Stimulated activated CD8-positive, alpha-beta memory T cell treated with anti-CD3 and anti-CD28 coated beads, Interleukin-4, amount 100 ng/mL, for 4 hours (primary cell): ENCODE measurements around the gene CRLF1.
A peak's percentile ranks its signal among the peaks of the same experiment; 100 is the strongest.
"Not testable (repeated sequence)": the region's sequence is repeated elsewhere in the genome, so short reads cannot be mapped to it uniquely, and the experiment has no call there.

Experiments
- DNase-seq, 2 donors: peaks; one replicate each; pipeline ENCODE4 v3.0.0-alpha.2; 2020; ENCODE audit warnings: low read depth in 2 of 2, low spot score in 1 of 2

Gene CRLF1

GRCh38 chr19:18609717-18610051, 3.1 kb upstream of the CRLF1 start:
- DNase-seq = no peak

- DNase-seq = no peak
These were observed 2.5 kb upstream of the CRLF1 start for GRCh38 chr19:18608805-18609716.

DNA sequence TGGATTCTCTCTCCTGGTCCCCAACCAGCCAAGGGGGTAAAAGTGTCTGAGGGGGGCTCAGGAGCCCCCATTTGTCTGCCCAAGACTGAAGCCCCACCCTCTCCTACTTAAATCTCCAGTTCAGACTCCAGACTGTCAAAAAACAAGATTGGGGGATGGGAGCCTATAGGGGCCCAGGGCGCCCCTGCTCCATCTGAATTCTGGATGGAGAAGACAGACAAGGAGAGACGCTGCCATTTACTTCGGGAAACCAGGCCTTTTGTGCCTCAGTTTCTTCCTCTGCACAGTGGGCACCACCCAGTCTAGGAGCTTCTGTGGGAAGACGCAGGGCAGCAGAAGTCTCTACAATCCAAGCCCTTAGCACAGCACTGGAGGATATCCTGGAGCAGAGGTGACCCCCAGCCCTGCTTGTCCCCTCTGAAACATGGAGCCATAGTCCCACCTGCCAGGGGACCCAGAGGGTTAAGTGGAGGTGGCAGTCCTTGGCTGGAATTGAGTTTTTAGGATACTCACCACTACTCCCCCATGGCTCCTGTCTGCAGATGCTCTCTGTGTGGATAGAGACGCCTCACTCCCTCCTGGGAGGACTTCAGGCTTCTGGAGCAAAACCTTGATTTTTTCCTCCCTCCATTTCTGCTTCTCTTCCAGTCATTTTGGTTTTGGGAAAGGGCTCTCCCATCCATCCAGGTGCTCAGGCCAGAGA, 1.7 kb upstream of the CRLF1 start:
- no peak for DNase-seq

GRCh38 chr19:18607226-18608101, 865 bp upstream of the CRLF1 start:
- DNase-seq = no peak

DNA sequence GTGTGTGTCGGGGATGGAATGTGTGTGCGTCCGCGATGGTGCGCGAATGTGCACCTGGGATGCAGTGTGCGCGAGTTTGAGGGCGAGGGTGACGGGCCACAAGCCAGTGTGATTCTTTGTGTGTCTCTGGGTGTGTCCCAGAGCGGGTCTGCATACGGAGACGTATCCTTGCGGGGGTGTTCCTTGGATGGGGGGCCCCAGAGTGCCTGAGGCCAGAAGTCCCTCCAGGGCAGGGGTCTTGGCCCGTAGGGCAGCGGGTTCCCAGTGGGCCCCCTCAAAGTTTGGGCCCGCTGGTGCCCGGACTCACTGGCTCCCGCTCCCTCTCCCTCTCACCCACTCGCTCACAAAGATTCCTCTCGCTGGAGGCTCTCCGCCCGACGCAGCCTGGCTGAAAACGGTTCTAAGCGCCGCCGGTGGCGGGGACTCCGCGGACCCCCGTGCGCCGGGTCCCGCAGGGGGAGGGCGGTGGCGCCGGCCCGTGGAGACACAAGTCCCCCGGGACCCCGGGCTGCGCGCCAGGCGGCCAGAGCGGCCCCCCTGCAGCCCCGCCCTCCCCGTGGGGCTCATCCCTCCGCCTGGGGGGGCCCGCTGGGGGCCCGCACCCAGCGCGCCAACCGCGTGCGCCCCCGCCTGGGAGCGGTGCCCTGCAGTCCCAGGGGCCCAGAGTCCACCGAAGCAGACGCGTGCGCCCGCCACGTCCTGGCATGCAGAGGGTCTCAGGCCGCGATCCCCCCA, 886 bp downstream of the CRLF1 start:
- no peak for DNase-seq

DNA sequence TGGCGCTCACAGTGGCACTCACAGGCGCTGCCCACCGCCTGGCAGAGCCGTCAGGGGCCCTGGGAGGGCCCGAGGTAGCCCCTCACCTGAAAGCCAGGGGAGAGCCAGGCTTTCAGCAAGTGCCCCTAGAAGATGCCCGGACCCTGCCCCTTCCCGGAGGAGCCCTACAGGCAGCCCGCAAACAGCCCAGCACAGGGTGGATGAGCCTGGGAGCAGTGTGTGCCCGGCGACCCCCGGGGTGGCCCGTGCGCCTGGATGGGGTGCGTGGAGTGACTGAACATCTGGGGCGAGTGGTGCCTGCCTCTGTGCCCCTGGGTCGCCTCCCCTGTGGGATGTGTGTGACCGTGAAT, 1.4 kb downstream of the CRLF1 start:
- DNase-seq = no peak

DNA sequence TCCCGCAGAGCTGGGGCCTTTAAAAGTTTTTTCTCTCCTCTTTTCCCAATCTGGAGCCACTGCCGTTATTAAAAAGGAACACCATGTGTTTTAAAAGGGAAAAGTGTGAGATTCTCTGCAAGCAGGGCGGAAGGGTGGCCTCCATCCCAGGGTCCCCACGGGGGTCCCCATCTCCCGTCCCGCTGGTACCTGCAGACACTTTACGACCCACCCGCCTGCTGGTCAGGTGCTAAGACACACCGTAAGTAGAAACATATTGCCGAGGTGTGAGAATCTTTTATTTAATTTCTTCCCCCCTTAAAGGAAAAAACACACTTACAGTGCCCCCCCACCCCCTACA, 1.8 kb downstream of the CRLF1 start:
- no peak for DNase-seq

- no peak for DNase-seq
These were observed 2.4 kb downstream of the CRLF1 start for GRCh38 chr19:18603958-18604819.

- DNase-seq = no peak
These were observed 3.2 kb downstream of the CRLF1 start for GRCh38 chr19:18603255-18603957.

DNA sequence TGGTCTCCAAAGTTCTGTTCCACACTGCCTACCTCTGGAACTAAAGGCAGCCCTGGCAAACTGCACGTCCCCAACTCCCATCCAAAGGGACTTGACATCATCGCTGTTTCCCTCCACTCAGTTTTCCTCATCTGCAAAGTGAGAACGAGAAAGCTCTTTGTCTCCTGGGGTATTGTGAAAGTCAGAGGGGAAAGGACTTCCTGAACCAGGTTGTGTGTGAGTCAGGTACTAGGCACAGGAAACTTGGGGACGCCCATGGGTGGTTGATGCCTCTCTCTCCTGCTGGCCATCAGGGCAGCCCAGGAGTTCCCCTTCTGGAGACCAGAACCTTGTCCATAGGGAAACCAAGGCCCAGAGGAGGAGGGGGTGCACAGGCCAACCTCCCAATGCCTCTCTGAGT, 4.7 kb downstream of the CRLF1 start:
- no peak for DNase-seq

- DNase-seq = not testable (repeated sequence)
These were observed 5.8 kb downstream of the CRLF1 start for GRCh38 chr19:18600692-18601397.

DNA sequence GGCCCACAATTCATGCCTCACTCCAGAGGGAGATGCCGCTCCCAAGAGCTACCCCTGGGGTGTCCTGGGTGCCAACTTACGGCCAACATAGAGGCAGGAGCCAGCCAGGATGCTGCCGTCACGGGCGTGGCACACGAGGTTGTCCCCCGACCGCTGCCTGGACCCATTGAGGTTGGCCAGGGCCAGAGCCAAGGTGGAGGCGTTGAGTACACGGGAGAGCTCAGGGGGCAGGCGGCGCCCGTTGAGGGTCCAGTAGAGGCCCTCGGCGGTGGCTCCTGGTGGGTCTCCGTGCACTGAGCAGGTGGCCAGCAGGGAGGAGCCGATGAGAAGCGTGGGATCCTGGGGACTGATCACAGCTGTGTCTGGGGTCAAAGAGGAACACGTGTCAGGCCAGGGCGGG, 7.1 kb downstream of the CRLF1 start:
- no peak for DNase-seq

GRCh38 chr19:18597809-18598660, 8.6 kb downstream of the CRLF1 start:
- no peak for DNase-seq

DNA sequence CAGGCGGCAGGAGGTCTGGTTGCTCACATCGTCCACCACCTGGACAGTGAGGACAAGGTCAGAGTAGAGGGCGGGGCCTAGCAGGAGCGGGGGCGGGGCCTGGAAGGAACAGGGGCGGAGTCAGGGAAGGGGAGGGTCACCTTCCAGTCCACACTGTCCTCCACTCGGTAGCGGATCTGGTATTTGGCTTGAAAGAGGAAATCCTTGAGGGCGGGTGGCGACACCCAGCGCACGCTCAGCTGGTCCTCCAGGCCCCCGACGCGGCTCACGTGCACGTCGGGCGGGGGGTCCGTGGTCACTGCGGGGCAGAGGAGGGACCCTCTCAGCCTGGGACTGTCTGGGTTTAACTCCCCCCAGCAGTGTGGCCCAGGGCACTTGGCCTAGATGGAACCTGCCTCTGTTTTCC, 9.8 kb downstream of the CRLF1 start:
- no peak for DNase-seq

- DNase-seq = no peak
These were observed 11.1 kb downstream of the CRLF1 start for GRCh38 chr19:18595475-18595874.

DNA sequence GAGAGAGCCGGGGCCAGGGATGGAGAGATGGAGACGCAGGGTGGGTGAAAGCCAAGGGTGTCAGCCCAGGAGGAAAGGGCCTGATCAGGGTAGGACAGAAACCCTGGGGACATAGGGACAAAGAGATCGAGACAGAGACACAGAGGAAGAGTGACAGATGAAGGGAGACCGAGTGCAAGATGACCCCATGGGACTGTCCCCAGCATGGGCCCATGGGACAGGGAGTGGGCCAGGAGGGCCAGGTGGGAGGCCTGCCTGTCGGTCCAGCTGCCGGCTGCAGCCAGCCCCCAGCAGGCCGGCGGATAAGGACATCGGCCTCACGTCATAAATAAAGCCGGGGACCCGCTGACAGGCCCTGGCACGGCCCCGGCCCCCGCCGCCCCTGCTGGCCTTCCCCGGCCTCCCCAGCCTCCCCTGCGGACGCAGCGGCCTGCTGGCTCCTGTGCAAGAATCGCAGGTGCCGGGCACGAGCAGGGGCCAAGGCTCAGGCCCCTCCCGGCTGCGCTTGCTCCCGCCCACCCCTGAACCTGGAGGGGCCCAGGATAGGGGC, 11.7 kb downstream of the CRLF1 start:
- no peak for DNase-seq

GRCh38 chr19:18594096-18594823, 12.3 kb downstream of the CRLF1 start:
- DNase-seq = peak; percentile 35 to 45
